Stimulated activated CD4-positive, alpha-beta T cell treated with anti-CD3 and anti-CD28 coated beads, Interleukin-2, amount 100 ng/mL, for 48 hours (primary cell): ENCODE measurements around the gene COLQ.

ENCODE experiments used
- DNase-seq, 2 donors: peaks; one replicate each; pipeline ENCODE4 v3.0.0-alpha.2; 2020

The COLQ gene

DNA sequence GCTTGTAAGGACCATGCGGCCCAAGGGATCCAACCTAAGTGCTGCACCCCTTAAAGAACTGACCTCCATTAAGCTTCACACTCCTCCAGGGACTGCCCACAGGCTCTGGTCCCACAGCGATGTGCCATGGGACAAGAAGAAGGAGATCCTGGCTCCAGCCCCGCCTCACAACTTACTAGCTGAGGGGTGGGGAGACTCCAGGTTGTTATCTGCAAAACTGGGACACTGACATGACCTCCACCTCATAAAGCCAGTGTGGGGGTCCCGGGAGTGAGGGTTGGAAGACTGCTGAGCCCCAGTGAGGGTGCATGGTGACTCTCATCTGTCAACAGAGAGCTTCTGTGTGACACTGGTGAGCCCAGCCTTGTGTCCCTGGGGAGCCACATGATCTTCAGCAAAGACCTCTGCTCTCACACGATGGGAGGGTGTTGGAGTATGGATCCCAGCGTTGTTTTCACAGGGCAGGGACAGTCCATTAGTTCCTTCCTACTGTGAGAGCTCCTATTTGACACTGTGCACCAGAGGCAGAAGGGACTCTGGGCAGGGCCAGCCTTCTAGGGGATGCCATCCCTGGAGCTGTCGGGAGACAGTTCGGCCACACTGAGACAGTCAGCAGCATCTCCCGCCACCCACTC lies 67.4 kb downstream of the COLQ start:
- no peak for DNase-seq

DNA sequence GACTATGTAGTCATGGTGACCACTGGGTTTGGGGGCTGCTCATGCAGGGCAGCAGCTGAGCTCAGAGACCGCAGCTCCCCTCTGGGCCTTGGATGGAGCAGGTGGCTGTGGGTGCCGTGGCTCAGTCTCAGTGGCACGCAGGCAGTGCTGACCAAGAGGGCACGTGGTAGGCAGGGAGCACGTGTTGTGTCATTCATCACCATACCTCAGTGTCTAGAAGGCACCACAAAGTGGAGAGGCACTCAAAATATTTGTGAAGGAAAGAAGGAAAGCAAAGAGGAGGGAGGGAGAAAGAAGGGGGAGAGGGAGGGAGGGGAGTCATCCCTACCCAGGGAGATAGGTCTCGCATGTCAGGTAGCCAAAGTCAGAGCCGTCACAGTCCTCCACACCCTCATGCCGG lies 68.0 kb downstream of the COLQ start:
- DNase-seq, result no peak

DNA sequence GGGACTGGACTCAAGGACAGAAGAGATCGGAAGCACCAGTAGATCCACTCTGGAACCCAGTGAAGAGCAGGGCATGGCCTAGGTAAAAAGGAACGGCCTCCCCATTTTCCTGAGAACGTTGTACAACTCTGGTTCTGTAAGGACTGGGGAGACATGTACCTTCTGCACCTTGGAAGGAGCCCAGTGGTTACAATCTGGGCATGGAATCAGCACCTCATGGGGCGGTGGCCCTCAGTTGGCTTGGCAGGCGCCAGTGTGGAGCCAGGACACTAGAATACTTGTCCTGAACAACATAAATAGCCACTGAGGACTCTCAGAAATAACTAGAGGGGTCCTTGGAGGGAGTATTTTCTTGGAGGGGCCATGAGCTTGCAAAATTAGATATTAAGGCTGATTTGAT lies 68.5 kb downstream of the COLQ start:
- no peak for DNase-seq

DNA sequence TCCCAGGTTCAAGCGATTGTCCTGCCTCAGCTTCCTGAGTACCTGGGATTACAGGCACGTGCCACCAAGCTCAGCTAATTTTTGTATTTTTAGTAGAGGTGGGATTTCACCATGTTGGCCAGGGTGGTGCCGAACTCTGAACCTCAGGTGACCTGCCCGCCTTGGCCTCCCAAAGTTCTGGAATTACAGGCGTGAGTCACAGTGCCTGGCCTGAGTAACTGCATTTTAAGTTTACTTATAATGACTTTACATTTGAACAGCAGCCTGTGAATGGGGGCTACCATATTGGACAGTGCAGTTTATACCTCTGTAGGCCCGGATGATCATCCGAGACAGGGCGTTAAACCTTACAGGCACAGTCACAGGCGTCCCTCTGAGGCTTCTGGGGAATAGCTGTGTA lies 69.3 kb downstream of the COLQ start:
- DNase-seq, result no peak

- no peak for DNase-seq
Measured at GRCh38 chr3:15451216-15452113, 70.0 kb downstream of the COLQ start.

- no peak for DNase-seq
Measured at GRCh38 chr3:15450438-15451215, 70.9 kb downstream of the COLQ start.

- DNase-seq, result no peak
Measured at GRCh38 chr3:15449489-15450224, 71.8 kb downstream of the COLQ start.

DNA sequence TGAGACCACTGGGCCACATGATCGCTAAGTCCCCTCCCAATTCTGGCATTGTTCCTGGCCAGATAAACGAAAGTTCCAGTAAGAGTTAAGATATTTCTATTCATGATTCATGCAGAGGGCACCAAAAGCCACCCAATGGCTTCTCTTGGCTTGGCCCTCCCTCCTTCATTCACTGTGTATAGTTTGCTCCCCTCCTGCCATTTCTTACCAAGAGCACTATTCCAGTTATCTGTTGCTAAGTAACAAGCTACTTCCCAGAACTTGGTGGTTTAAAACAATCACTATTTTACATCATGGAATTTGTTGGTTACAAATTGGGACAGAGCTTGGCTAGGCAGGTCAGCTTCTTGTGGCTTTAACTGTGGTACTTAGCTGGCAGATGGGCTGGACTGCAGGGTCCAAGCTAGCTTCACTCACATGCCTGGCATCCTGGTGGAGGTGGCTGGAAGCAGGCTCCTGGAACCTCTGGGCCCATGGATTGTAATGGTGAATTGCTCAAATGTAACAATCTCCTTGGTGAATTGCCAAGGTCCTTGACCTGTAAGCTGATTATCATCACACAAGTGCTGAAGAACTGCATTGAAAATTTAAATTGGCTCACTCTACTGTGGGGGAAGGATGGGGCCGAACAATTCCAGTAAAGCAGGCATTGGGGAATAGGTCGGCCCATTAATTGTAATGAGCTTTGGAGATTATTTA lies 77.5 kb downstream of the COLQ start:
- no peak for DNase-seq

- DNase-seq, result no peak
Measured at GRCh38 chr3:15440891-15441290, 80.6 kb downstream of the COLQ start.

DNA sequence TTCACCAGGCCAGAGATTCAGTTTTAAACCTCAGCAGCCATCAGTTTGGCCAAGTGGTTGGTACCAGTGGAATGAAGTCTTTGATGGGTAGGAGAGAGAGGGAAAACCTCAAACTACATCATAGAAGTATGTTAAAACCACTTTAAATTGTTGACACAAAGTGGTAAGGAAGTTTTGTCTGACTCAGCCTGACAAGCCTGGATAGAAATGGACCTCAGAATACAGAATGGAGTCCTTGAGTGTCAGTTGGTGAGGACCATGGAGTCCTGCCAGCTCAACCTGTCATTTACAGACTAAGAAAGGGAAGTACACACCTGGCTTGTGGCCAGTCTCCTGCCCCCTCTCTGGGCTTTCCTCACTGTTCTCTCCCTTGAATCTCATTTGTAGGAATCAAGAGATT lies 82.0 kb downstream of the COLQ start:
- no peak for DNase-seq

GRCh38 chr3:15438983-15439382 lies 82.5 kb downstream of the COLQ start:
- no peak for DNase-seq

- no peak for DNase-seq
Measured at GRCh38 chr3:15436246-15436645, 85.3 kb downstream of the COLQ start.

DNA sequence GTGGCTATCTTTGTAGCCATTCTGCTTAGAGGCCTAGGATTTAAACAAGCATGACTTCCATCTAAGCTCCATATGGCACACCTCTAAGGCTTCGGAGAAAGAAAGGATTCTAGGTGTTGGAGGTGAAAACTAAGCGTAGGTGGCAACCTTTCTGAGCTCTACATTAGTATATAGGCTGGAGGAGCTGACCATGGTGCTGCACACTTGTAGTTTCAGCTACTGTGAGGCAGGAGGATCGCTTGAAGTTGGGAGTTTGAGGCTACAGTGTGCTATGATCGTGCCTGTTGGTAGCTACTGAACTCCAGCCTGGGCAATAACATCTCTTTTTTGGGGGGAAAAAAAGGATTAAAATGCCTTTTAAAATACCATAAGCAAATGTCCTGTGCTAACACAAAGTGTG lies 86.8 kb downstream of the COLQ start:
- no peak for DNase-seq

- no peak for DNase-seq
Measured at GRCh38 chr3:15433531-15433930, 88.0 kb downstream of the COLQ start.

GRCh38 chr3:15431256-15431837 lies 90.2 kb downstream of the COLQ start:
- no peak for DNase-seq

- no peak for DNase-seq
Measured at GRCh38 chr3:15430624-15431023, 90.9 kb downstream of the COLQ start.

DNA sequence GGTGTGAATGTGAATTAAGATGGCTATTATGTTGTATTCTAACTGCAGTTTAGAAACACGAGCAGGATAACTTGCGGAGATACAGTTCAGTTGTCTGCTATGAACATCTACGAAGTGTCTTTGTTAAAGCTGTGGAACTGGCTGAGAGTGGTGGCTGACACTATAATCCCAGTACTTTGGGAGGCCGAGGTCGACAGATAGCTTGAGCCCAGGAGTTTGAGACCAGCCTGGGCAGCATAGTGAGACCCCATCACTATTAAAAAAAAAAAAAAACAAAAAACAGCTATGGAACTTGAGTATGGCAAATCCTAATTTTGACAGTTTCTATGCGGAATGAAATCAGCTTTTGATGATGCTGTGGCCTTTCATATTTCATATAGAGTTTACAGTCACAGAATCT lies 92.4 kb downstream of the COLQ start:
- no peak for DNase-seq

DNA sequence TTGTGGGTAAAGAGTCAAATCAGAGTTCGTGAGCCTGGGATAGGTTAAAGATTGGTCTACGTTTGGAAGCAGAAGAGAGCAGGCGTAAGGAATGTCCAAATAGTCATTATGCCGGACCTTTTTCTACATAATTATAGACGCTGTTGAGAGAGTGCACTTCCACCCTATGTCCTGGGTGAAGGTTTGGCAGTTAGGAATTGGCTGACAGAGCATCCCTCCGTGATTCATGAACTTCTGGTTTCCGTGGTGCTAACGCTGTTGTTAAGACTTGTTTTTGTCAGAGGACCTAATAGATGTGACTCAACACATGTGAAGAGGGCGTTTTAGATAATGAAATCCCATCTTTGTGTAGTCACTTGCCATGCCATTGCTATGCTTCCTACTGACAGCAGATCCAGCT lies 93.0 kb downstream of the COLQ start:
- no peak for DNase-seq

DNA sequence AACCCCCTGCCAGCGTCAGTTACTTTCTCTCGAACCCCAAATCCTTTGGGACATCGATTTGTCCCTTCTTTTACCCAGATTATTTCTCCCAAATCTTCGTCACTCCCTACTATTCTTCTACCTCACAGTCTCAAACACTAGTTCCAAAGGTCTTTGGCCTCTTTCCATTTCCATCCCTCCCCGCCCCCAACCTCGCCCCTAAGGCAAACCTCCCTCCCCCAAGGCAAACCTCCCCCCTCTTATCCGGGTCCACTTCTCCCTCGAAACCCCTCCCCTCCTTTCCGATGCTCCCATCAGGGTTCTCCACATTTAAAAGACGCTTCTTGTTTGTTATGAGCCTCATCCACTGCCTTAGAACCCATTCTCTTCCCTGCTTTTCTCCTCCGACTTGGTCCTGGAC lies 93.5 kb downstream of the COLQ start:
- no peak for DNase-seq

DNA sequence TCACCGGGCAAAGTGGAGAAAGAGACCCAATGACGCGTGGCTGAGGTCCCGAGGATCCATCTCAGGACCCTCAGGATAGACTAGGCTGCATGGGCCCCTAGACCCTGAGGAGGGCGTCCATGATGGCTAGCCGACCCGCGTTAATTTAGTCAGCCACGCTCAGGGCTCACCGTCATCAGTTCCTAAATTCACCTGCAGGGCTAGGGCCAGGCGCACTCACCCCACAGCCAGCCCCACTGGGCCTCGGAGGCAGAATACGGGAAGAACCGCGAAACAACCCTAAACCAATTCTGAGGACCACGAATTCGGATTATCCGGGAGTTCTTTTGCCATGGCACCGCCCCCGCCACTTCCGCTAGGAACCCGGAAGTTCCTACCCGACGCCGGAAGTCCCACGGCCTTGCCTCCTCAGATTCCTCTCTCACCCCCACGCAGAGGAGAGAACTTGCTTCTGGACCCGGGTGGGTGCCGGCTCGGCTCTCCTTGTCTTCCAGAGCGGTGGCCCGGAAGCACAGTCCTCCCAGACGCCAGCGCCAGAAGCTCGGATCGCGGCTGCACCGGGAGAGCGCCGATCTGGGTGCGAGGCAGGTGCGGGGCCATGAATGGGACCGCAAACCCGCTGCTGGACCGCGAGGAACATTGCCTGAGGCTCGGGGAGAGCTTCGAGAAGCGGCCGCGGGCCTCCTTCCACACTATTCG lies 94.2 kb downstream of the COLQ start, which contains the start of the genes EAF1 and METTL6:
Gene EAF1, plus strand, starts transcription at position 417 of the 699 bp plus-strand sequence. Its CDS starts 182 bp downstream, at position 599.
Gene METTL6, minus strand, starts transcription at position 363 of the 699 bp plus-strand sequence. CDS start 1,033 bp downstream, outside the sequence.
- DNase-seq, result peak; percentile 76 to 84

DNA sequence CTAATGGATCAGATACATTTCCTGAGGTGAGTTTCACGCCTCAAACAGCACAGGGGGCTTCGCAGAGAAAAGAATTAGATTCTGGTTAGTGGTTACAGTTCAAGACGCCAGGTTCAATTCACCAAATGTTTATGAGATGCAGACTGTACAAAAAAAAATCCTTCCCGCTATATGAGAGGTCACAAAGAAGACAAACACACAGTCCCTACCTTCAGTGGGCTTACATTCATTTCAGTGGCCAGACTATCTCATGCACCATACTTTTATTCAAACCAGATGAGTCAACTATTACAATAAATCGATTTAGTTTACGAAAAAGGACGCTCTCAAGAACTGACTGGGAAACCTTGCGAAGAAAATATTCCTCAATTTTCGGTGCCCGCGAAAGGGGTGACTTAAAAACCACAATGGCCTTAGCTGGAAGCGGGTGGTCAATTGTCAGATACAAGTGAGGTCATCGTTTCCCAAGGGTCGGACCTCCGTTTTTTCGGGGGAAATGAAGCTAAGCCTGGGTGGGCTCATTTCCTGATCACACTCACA lies 94.9 kb downstream of the COLQ start:
- DNase-seq, result no peak
